GM12878 (cell line): Measurements from ENCODE around the gene MMAA. TPM values are rescaled to one million over a fixed set of nuclear protein-coding genes. Genes with fewer than 3 reads are reported as not detected.

Experiments used
- ATAC-seq: fragments of 200-7000 bp; cut with Tn5 transposase; 3 replicates; pipeline ENCODE4 v1.9.1; 2020; ENCODE audit warnings: mild to moderate bottlenecking, moderate library complexity
- BruUV-seq: library from RNA; stranded (reverse); fragments of 400-500 nt; replicated peaks from 2 replicates; lab custom pipeline; 2021; lab: Mats Ljungman, UMichigan
- CTCF ChIA-PET: fragments of 300-600 bp; sonication (Branson Sonifier 250); formaldehyde crosslinking; extraction: SDS; loops from one replicate; lab custom pipeline; 2021; ENCODE audit warnings: inconsistent platforms; lab: Yijun Ruan, JAX
- POLR2A ChIA-PET: fragments of 350-600 bp; formaldehyde crosslinking; extraction: SDS; loops from one replicate; lab custom pipeline; 2021; ENCODE audit warnings: inconsistent platforms; lab: Charles Lee
- RAD21 ChIA-PET: fragments of 300-600 bp; sonication (Branson Sonifier 250); formaldehyde crosslinking; loops from one replicate; lab custom pipeline; 2023; ENCODE audit warnings: antibody characterized with exemption; ENCODE audit not compliant: unreplicated experiment; lab: Charles Lee
- SMC1A ChIA-PET: fragments of 300-600 bp; sonication (Branson Sonifier 250); formaldehyde crosslinking; loops from one replicate; lab custom pipeline; 2023; ENCODE audit not compliant: unreplicated experiment, uncharacterized antibody; lab: Charles Lee
- DNase-seq: peaks from one replicate; pipeline ENCODE4 v3.0.0-alpha.2; 2011; ENCODE audit warnings: low read depth, low spot score
- FAIRE-seq: peaks from 3 replicates; lab custom pipeline; 2011; peaks lifted over from hg19 to GRCh38; lab: Jason Lieb, UNC
- H2AFZ ChIP-seq: 2 replicates; pipeline ENCODE4 v1.6.0; 2011; ENCODE audit warnings: low read depth, low read length, control low read depth; ENCODE audit not compliant: control insufficient read depth
- H3K27ac ChIP-seq: 2 replicates; pipeline ENCODE4 v1.5.1; 2011; ENCODE audit warnings: control low read depth; ENCODE audit not compliant: control insufficient read depth, insufficient read depth
- H3K27me3 ChIP-seq, 2 experiments: replicated peaks in 1 of 2; 2 replicates each; pipeline versions ENCODE4 v1.6.0 to v1.6.1; 2011; ENCODE audit warnings: low read length in 1 of 2; ENCODE audit not compliant: control insufficient read depth in 2 of 2, insufficient read depth in 2 of 2
- H3K36me3 ChIP-seq, 2 experiments: 2 replicates each; pipeline ENCODE4 v1.5.1; 2011; ENCODE audit warnings: low read length in 1 of 2; ENCODE audit not compliant: control insufficient read depth in 2 of 2, insufficient read depth in 2 of 2
- H3K4me1 ChIP-seq: 2 replicates; pipeline ENCODE4 v1.6.1; 2011; ENCODE audit warnings: mild to moderate bottlenecking, low read length, moderate library complexity, mixed read lengths; ENCODE audit not compliant: control insufficient read depth, insufficient read depth
- H3K4me2 ChIP-seq: 2 replicates; pipeline ENCODE4 v1.6.0; 2011; ENCODE audit warnings: control low read depth; ENCODE audit not compliant: control insufficient read depth, insufficient read depth
- H3K4me3 ChIP-seq: fragments of 200-600 bp; sonication (generic); 2 replicates; pipeline ENCODE4 v1.5.1; 2016
- H3K79me2 ChIP-seq: 2 replicates; pipeline ENCODE4 v1.6.0; 2011; ENCODE audit warnings: low read length; ENCODE audit not compliant: control insufficient read depth, insufficient read depth
- H3K9ac ChIP-seq: 2 replicates; pipeline ENCODE4 v1.8.0; 2011; ENCODE audit warnings: low read length, control low read depth, mixed read lengths; ENCODE audit not compliant: control insufficient read depth, insufficient read depth
- H3K9me3 ChIP-seq: replicated peaks from 3 replicates; pipeline ENCODE4 v1.5.1; 2011; ENCODE audit warnings: mild to moderate bottlenecking, low read length; ENCODE audit not compliant: control insufficient read depth, insufficient read depth
- H4K20me1 ChIP-seq: 2 replicates; pipeline ENCODE4 v1.6.0; 2011; ENCODE audit not compliant: control insufficient read depth, insufficient read depth
- CEBPZ ChIP-seq: fragments of 150-350 bp; IDR thresholded peaks from 2 replicates; pipeline ENCODE4 v1.6.1; 2016; ENCODE audit warnings: low read depth, low read length
- CHD4 ChIP-seq: fragments of 200-600 bp; sonication (generic); IDR thresholded peaks from 2 replicates; pipeline ENCODE4 v1.6.1; 2016; ENCODE audit warnings: mild to moderate bottlenecking
- HDAC6 ChIP-seq: fragments of 200-600 bp; sonication (generic); IDR thresholded peaks from one replicate; pipeline ENCODE4 v1.8.0; 2017; ENCODE audit warnings: antibody characterized with exemption; ENCODE audit not compliant: unreplicated experiment
- JUNB ChIP-seq: IDR thresholded peaks from 2 replicates; pipeline ENCODE4 v1.6.1; 2016; ENCODE audit warnings: antibody characterized with exemption, mild to moderate bottlenecking
- MTA2 ChIP-seq: fragments of 450-650 bp; IDR thresholded peaks from 2 replicates; pipeline ENCODE4 v1.6.1; 2016; ENCODE audit warnings: low read depth, mild to moderate bottlenecking, moderate library complexity
- MYB ChIP-seq: fragments of 150-350 bp; IDR thresholded peaks from 2 replicates; pipeline ENCODE4 v1.6.1; 2014; ENCODE audit warnings: mild to moderate bottlenecking, low read depth, low read length, borderline replicate concordance
- NBN ChIP-seq: fragments of 450-650 bp; IDR thresholded peaks from 2 replicates; pipeline ENCODE4 v1.6.1; 2016
- TBL1XR1 ChIP-seq: IDR thresholded peaks from 2 replicates; pipeline ENCODE4 v1.6.1; 2012; ENCODE audit warnings: low read depth, low read length, improper control_type of control experiment
- TCF7 ChIP-seq: IDR thresholded peaks from 2 replicates; pipeline ENCODE4 v1.6.1; 2014; ENCODE audit warnings: antibody characterized with exemption, borderline replicate concordance
- WGBS: methylation state at CpG from one replicate; pipeline ENCODE4 v1.1.6; 2016; ENCODE audit warnings: low lambda C conversion rate; ENCODE audit not compliant: insufficient replicate concordance, insufficient coverage; ENCODE audit errors: missing lambda C conversion rate; 5-methylcytosine and 5-hydroxymethylcytosine counted together
- in situ Hi-C: fragments of 300-500 bp; cut with MboI; formaldehyde crosslinking; loops from 9 replicates; pipeline ENCODE4 v1.14.3; 2018; ENCODE audit warnings: mixed read lengths
- intact Hi-C: fragments of 100-400 bp; cut with micrococcal nuclease; formaldehyde crosslinking; loops from one replicate; pipeline ENCODE4 v1.14.2; 2022; ENCODE audit not compliant: unreplicated experiment
- polyA plus RNA-seq, 11 experiments: library from polyadenylated mRNA; depleted of rRNA in 4 of 11; unstranded in 6 of 11; stranded (reverse) in 5 of 11; fragments of >200 nt; fragmentation: Nextera tagmentation in 4 of 11; fragmentation: Illumina TruSeq in 1 of 11; extraction: Ambion mirVana in 4 of 11; extraction: Trizol in 1 of 11; gene quantifications; 1 replicate in 1 of 11; 2 replicates in 10 of 11; pipeline versions ENCODE4 v1.2.1 to v1.2.3, GENCODE V29; 2011 to 2016; ENCODE audit warnings: inconsistent platforms in 2 of 11, missing spikeins in 2 of 11, low read depth in 1 of 11
- total RNA-seq, 4 experiments: library from RNA; depleted of rRNA in 3 of 4; stranded (reverse); fragments of >200 nt in 3 of 4; fragmentation: Illumina TruSeq in 1 of 4; extraction: Trizol in 1 of 4; gene quantifications; 2 replicates each; pipeline versions ENCODE4 v1.2.1 to v1.2.3, GENCODE V29; 2013 to 2021
- TF ChIP-seq, protein P1 (sequence below): IDR thresholded peaks from 2 replicates; pipeline ENCODE4 v1.6.1; 2011; ENCODE audit warnings: low read depth, mild to moderate bottlenecking, low read length, moderate library complexity, borderline replicate concordance; ENCODE audit errors: extremely low read depth
- TF ChIP-seq, protein P2 (sequence below): fragments of 450-650 bp; IDR thresholded peaks from 2 replicates; pipeline ENCODE4 v1.6.1; 2017; ENCODE audit warnings: antibody characterized with exemption, mild to moderate bottlenecking, moderate library complexity
- TF ChIP-seq, protein P3 (sequence below): fragments of 450-650 bp; IDR thresholded peaks from 2 replicates; pipeline ENCODE4 v1.6.1; 2017; ENCODE audit warnings: mild to moderate bottlenecking, low read depth, inconsistent platforms; ENCODE audit not compliant: poor library complexity, severe bottlenecking

Gene MMAA
- total and polyA plus RNA-seq, 10 of the 15 experiments (the other 5 are each of a cell fraction or from before 2014, with no cell fraction given) = 4.5 to 22.6 (median 11.8) TPM

DNA sequence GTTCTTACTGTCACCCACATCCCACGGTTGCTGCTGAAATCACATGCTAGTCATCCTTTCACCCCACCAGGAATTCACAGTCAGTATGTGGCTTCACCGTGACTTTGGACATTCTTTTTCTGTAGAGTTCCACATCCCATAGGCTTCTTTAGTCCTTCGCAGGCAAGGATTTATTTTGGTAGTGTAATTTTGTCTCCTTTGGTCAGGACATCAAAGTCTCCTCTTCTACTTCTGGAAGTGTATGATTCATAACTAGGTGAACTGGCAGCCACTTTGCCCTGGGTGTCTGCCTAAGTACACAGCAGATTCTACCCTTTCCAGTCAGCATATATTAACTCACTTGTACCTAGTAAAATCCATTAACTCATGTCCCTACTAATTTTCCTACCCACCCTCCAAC, 38.3 kb upstream of the MMAA start:
- Histone ChIP-seq H3K4me2 (no peak overlapping the region), H2AFZ (no peak overlapping the region), H3K27me3 (no peaks in the 10 kb centered on the region), H3K27ac (no peak overlapping the region), H3K9me3 (no peaks in the 10 kb centered on the region), H3K4me1 (no peaks in the 10 kb centered on the region), H3K4me3 (no peak overlapping the region), H3K9ac (no peak overlapping the region)
- FAIRE-seq = no peak
- in situ Hi-C loops = no loop called here
- no peak for ATAC-seq
- ChIA-PET POLR2A (no interaction called here), CTCF (interaction anchor here (0.6 kb wide), 1 partner anchor 446 kb away, joined by 3 read pairs; no protein-coding TSS in a partner anchor)
- TF ChIP-seq JUNB (no peak), MYB (no peak), MTA2 (no peak), TCF7 (no peak), CEBPZ (no peak), HDAC6 (no peak), NBN (no peak), CHD4 (no peak), TBL1XR1 (no peak)
- TF ChIP-seq, protein P1, sequence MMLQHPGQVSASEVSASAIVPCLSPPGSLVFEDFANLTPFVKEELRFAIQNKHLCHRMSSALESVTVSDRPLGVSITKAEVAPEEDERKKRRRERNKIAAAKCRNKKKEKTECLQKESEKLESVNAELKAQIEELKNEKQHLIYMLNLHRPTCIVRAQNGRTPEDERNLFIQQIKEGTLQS = no peak
- TF ChIP-seq, protein P2, sequence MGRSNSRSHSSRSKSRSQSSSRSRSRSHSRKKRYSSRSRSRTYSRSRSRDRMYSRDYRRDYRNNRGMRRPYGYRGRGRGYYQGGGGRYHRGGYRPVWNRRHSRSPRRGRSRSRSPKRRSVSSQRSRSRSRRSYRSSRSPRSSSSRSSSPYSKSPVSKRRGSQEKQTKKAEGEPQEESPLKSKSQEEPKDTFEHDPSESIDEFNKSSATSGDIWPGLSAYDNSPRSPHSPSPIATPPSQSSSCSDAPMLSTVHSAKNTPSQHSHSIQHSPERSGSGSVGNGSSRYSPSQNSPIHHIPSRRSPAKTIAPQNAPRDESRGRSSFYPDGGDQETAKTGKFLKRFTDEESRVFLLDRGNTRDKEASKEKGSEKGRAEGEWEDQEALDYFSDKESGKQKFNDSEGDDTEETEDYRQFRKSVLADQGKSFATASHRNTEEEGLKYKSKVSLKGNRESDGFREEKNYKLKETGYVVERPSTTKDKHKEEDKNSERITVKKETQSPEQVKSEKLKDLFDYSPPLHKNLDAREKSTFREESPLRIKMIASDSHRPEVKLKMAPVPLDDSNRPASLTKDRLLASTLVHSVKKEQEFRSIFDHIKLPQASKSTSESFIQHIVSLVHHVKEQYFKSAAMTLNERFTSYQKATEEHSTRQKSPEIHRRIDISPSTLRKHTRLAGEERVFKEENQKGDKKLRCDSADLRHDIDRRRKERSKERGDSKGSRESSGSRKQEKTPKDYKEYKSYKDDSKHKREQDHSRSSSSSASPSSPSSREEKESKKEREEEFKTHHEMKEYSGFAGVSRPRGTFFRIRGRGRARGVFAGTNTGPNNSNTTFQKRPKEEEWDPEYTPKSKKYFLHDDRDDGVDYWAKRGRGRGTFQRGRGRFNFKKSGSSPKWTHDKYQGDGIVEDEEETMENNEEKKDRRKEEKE = no peak
- TF ChIP-seq, protein P3, sequence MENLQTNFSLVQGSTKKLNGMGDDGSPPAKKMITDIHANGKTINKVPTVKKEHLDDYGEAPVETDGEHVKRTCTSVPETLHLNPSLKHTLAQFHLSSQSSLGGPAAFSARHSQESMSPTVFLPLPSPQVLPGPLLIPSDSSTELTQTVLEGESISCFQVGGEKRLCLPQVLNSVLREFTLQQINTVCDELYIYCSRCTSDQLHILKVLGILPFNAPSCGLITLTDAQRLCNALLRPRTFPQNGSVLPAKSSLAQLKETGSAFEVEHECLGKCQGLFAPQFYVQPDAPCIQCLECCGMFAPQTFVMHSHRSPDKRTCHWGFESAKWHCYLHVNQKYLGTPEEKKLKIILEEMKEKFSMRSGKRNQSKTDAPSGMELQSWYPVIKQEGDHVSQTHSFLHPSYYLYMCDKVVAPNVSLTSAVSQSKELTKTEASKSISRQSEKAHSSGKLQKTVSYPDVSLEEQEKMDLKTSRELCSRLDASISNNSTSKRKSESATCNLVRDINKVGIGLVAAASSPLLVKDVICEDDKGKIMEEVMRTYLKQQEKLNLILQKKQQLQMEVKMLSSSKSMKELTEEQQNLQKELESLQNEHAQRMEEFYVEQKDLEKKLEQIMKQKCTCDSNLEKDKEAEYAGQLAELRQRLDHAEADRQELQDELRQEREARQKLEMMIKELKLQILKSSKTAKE = no peak
- TF ChIP-seq, all 136 proteins: peak for 0
- no peaks in the 10 kb centered on the region for H3K36me3 ChIP-seq
- intact Hi-C loops = no loop called here
- SMC1A ChIA-PET = no interaction called here
- RAD21 ChIA-PET = no interaction called here
- no TSS peak for BruUV-seq
- no peak for DNase-seq
- H3K79me2 ChIP-seq = no peaks in the 10 kb centered on the region
- 44% methylated on average over 3 of the region's 3 CpGs for WGBS
- no peaks in the 10 kb centered on the region for H4K20me1 ChIP-seq
